Activated CD4-positive, alpha-beta T cell treated with anti-CD3 and anti-CD28 coated beads, Interleukin-2, Interleukin-4, amounts not matched to agents 100 ng/mL and 50 ng/mL, durations not matched to agents 16 hours and 8 hours (primary cell): ENCODE data around the gene CLEC10A.
A peak's percentile ranks its signal among the peaks of the same experiment; 100 is the strongest.

Experiments
- DNase-seq: peaks from one replicate; pipeline ENCODE4 v3.0.0-alpha.2; 2020; ENCODE audit warnings: low spot score

CLEC10A gene

DNA sequence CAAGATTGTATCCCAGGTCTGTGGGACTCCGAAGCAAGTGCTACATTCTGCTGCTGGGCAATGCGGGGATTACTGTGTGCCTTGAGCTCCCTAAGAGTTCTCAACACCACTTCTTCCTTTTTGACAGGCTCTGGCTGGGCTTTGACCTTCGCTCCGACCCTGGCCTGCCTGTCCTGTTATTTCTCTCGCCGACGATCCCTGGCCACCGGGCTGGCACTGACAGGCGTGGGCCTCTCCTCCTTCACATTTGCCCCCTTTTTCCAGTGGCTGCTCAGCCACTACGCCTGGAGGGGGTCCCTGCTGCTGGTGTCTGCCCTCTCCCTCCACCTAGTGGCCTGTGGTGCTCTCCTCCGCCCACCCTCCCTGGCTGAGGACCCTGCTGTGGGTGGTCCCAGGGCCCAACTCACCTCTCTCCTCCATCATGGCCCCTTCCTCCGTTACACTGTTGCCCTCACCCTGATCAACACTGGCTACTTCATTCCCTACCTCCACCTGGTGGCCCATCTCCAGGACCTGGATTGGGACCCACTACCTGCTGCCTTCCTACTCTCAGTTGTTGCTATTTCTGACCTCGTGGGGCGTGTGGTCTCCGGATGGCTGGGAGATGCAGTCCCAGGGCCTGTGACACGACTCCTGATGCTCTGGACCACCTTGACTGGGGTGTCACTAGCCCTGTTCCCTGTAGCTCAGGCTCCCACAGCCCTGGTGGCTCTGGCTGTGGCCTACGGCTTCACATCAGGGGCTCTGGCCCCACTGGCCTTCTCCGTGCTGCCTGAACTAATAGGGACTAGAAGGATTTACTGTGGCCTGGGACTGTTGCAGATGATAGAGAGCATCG is 41.8 kb downstream of the CLEC10A start:
- no peak for DNase-seq

DNA sequence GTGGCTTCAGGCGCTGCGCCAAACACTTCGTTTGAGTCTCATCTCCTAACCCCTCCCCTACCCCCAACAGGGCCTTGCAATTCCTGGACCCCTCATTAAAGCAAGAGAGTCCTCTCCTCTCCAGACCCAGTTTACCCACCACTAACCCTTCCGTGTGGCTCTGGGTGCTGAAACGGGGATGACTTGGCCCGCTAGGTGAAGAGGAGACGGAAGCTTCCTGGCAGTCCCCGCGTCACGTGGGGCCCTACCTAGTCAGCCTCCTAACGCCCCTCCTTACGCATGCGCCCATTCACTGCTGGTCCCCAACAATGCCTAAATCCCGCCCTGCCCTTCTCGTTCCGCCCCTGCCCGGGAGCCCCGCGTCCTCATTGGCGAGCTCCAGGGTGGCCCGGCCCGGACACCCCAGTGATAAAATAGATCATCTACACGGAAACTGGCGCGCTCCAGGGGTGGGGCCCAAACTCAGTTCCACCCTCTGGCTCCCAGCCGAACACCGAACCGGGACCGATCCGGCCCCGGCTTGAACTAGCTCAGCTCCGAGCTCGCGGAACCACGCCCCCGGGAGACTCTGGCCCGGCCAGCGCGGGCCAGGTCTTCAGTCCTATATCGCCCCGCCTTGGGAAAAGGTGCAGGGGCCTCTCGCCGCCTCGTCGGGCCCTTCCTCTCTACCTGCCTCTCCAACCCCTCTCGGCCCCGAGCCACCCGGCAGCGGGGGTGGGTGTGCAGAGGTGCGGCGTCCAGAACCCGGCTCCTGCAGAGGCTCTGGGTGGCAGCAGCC is 44.3 kb downstream of the CLEC10A start, which contains the start of gene SLC16A13:
TSS of gene SLC16A13 (plus strand) at position 425 of the 778 bp plus-strand sequence. CDS start 368 bp downstream, outside the sequence.
- peak; percentile 99 for DNase-seq

DNA sequence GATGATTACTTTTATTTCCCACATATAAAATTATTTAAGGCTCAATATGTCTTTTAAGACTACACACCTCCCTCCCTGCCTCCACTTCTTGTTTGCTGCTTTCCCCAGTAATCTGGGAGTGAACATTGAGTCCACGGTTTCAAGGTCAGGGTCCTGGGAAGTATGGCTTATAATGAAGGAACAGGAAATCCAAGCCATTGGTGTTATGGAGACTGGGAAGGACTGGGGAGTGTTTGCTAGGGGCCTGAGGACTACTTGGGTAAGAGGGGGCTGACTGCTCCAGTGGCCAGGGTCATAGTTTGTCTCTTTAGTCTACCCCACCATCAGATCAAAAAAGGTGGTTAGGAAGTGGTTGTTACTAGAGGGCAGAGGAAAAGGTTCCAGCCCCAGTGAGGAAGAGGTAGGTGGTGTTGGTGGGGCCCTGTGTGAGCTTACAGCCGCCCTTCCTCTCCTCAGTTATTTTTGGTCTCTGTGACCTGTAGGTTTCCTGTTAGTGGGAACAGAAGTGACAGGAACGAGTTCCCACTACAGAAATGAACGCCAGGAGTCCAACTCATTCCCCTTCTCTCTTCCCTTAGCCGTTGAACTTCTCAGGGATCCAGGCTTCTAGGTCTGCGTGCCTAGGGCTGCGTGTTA is 45.0 kb downstream of the CLEC10A start:
- peak; percentile 64 for DNase-seq

DNA sequence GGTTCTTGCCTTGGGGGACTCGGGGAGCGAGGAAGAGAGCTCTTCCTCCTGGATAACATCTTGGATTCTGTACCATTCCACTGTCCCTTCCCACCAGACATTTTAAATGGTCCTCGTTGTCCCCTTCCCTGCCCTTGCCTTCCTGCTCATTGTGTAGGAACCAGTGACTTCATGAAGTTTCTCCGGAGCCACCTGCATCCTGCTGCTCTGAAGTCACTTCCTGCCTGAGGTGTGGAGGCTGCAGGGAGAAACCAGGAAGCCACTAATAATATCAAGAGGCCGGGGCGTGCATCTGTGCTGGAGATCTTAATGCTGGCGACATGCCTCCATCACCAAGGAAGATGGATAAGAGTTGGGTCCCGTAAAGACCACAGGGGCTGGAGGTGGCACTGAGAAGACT is 50.4 kb downstream of the CLEC10A start:
- peak; percentile 56 for DNase-seq

DNA sequence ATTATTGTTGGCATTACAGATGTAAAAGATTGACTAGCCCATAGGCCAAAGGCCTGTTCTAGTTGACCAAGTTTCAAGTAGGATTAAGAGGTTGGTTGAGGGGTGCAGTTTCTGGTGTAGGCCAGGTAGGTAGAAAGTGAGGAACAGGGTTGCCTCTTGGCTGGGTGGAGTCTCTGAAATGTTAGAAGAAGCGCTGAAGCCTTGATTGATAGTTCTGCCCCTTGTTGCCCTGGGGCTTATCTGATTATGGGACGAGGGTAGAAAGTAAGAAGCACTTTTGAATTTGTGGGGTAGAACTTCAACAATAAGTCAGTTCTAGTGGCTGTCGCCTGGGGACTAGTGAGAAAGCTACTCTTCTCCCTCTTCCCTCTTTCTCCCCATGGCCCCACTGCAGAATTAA is 51.0 kb downstream of the CLEC10A start:
- DNase-seq: no peak

DNA sequence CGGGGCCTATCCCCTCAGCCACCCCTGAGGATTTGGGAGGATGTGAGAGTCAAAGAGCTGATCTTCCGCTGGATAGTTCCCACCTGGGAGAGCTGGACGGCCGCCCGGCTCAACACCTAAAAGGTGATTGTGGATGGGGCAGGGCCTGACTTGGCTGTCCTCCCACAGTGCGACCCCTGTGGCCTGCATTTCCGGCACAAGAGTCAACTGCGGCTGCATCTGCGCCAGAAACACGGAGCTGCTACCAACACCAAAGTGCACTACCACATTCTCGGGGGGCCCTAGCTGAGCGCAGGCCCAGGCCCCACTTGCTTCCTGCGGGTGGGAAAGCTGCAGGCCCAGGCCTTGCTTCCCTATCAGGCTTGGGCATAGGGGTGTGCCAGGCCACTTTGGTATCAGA is 52.7 kb downstream of the CLEC10A start:
- no peak for DNase-seq

DNA sequence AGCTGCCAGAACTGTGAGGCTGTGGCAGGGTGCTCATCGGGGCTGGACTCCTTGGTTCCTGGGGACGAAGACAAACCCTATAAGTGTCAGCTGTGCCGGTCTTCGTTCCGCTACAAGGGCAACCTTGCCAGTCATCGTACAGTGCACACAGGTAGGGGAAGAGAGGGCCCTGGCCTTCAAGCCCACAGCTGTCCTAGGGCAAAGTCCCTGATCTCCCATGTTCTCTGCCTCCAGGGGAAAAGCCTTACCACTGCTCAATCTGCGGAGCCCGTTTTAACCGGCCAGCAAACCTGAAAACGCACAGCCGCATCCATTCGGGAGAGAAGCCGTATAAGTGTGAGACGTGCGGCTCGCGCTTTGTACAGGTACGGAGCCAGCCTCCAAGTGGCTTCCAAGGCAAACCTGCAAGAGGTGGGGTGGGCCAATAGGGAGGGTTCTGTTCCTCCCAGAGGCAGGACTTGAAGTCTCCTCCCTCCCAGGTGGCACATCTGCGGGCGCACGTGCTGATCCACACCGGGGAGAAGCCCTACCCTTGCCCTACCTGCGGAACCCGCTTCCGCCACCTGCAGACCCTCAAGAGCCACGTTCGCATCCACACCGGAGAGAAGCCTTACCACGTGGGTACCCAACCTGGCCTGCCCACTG is 53.5 kb downstream of the CLEC10A start:
- no peak for DNase-seq

DNA sequence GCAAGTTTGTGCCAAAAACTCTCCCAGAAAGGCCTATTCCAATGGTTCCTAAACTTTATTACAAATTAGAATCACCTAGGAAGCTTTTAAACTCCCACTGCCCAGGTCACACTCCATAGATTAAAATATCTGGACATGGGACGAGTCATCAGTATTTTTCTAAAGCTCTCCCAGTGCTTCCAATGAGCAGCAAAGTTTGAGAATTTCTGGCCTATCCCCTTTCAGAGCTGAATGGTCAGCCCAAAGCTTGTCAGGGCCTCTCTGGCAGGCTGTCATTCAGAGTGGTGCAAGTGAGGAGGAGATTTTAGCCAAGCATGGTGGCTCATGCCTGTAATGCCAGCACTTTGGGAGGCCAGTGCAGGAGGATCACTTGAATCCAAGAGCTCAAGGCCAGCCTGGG is 54.8 kb downstream of the CLEC10A start:
- DNase-seq: no peak
